SKM-1 (cell line): Measurements from ENCODE around the gene DNAJB4.
"Not testable (repeated sequence)": the region's sequence is repeated elsewhere in the genome, so short reads cannot be mapped to it uniquely, and the experiment has no call there.

Experiments used
- DNase-seq: peaks from one replicate; lab custom pipeline; 2025; ENCODE audit not compliant: unreplicated experiment; lab: John Stamatoyannopoulos, UW

Gene DNAJB4

GRCh38 chr1:78004719-78005447 is at the start of gene DNAJB4:
DNAJB4 (plus strand) TSS chr1:78004939; CDS start chr1:78005111, 172 bp downstream.
- DNase-seq: peak; percentile 96

GRCh38 chr1:77955709-77956108 is 49.0 kb upstream of the DNAJB4 start:
- no peak for DNase-seq

DNA sequence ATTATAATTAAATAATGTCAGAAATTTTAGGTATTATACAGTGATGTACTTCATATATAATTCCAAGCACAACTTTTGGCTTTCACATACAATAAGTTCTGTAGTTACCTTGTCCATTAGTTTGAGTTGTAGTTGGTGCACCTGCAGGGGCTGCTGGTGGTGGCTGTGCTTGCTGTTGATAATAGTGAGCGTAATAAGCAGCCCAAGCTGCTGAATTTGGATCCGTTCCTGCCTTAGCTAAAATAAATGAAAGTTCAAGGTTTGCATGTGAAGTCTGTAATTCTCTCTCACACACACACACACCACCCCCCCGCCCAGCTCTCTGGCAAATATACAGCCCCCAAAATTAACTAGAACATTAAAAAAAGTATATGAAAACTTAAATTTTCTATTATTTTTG is 48.3 kb upstream of the DNAJB4 start:
- no peak for DNase-seq

- DNase-seq: no peak
These were observed 46.3 kb upstream of the DNAJB4 start for GRCh38 chr1:77958391-77958790.

- DNase-seq: no peak
These were observed 45.9 kb upstream of the DNAJB4 start for GRCh38 chr1:77958850-77959249.

DNA sequence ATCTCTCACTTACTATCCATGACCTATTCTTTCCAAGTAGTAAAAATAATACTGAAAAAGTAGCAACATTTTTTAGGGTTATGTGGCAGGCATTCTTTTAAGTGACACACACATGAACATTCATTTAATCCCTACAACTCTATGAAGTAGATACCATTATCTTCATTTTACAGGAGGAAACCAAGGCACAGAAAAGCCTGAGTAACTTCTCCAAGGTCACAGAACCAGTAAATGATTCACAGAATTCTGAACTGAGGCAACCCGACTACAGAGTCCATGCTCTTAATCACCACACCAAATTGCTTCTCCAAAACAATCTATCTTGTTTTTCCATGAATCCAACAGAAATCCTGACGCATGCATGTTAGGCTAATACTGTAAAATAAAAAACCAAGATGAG is 43.3 kb upstream of the DNAJB4 start:
- no peak for DNase-seq

DNA sequence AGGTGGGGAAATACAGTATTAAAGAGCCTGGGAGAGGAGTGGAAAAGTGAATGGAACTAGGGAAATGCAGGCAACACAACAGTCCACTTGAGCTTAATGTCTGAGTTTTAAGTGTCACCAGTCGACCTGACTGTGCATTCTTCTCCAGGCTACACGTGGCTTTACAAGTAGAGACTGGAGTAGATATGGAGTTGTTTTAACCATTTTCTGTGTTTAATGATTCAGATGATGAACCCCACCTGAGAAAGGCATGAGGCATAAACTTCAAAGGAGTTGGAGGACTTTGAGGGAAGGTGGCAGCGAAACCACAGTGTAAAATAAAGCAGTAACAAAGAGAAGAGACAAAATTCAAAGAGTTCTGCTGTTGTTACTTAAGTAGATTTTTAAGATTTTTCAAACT is 38.4 kb upstream of the DNAJB4 start:
- no peak for DNase-seq

GRCh38 chr1:77970192-77970591 is 34.5 kb upstream of the DNAJB4 start:
- no peak for DNase-seq

DNA sequence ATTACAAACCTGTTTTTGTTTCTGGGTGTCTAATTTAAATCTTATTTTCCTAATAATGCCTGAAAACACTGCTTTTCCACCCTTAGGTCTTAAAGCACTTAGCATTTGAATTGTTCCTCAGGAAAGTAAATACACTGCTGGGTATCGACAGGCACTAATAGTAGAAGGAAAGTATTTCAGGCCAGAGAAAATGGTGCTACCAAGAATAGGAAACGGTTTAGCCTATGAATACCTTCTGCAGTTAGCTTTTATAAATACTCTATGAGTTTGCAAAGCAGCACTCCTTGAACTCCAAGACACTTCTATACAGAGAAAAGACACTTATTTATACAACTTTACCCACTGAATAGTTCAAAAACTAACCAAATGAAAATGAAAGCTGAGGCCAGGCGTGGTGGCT is 32.7 kb upstream of the DNAJB4 start:
- DNase-seq: no peak

GRCh38 chr1:77975386-77975785 is 29.4 kb upstream of the DNAJB4 start:
- no peak for DNase-seq

- DNase-seq: no peak
These were observed 28.8 kb upstream of the DNAJB4 start for GRCh38 chr1:77975907-77976306.

DNA sequence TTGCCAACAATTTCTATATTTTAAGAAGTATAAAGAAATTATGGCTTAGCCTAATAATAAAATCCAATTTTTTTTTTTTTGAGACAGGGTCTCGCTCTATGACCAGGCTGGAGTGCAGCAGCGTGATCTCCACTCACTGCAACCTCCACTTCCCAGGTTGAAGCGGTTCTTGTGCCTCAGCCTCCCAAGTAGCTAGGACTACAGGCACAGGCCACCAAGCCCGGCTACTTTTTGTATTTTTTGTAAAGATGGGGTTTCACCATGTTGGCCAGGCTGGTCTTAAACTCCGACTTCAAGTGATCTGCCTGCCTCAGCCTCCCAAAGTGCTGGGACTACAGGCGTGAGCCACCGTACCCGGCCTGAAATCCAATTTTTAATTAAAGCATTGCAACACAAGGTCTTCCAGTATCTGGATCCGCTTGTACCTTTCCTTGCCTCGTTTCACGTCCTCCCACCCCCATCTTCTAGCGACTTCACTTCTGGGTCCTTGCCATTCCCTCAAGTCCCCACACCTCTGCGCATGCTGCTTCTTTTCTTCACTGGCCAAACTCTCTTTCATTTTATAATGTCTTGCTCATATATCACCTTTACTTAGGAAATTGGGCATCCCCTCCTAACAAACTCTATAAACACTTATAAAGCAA is 28.2 kb upstream of the DNAJB4 start:
- no peak for DNase-seq

GRCh38 chr1:77977989-77978292 is 26.8 kb upstream of the DNAJB4 start:
- no peak for DNase-seq

DNA sequence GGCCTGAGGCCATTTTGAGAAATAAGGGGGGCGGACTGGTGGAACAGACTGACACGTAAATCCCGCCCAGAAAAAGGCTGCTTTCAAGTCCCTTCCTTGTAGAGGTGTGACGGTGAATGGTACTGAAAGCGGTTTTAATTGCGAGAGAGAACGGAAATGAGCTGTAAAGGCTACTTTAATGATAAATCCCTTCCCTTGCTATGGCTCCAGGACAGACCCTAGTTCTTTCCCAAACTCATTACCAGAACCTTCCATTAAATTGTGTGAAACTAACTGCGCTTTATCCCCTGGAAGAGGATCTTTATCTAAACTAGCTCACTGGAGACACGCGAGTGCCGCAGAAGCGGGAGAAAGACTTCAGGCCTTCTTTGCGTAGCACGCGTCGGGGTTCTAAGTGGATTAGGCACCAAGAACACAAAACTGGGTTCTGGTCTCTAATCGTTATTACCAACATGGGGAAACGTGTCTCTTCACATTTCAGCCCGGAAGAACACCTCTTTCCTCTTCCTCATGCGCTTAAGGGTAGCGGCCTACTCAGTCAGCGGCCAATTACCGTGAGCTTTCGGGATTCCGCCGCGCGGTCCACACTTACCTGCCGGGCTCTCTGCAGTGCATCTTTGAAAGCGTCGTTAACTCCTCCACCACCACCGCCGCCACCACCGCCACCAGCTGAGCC is 26.3 kb upstream of the DNAJB4 start:
- peak; percentile 59 for DNase-seq

GRCh38 chr1:77978969-77979876 is 25.5 kb upstream of the DNAJB4 start, which contains the start of gene FUBP1:
FUBP1 (minus strand) TSS chr1:77979072; CDS start chr1:77979004, 68 bp downstream.
- peak; percentile 99 for DNase-seq

- not testable (repeated sequence) for DNase-seq
These were observed 21.3 kb upstream of the DNAJB4 start for GRCh38 chr1:77983352-77983996.

DNA sequence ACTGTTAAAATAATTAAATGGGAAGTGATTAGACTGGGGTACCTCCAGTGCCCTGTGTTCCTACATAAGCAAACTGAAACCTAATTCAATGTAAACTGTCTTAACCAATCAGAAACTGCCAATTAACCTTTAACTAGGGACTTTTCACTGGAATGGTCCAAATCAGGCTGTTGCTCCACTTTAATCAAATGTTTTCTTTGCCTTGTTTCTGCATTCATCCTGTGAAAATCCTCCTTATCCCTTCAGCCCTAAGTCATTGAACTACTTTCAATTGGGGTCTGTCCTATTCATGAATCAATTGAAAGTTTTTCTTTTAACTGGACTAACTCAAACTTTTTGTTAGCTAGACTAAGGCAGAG is 20.8 kb upstream of the DNAJB4 start:
- no peak for DNase-seq

- DNase-seq: no peak
These were observed 20.1 kb upstream of the DNAJB4 start for GRCh38 chr1:77984629-77985028.

- no peak for DNase-seq
These were observed 17.9 kb upstream of the DNAJB4 start for GRCh38 chr1:77986810-77987209.

DNA sequence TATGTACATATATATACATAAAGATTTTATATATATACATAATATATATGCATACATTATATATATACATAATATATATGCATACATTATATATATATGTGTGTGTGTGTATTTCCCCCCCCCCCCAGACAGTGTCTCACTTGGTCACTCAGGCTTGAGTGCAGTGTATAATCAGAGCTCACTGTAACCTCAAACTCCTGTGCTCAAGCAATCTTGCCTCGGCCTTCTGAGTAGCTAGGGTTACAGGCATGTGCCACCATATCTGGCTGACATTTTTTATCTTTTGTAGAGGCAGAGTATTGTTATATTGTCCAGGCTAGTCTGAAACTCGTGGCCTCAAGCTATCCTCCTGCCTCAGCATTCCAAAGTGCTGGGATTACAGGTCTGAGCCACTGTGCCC is 16.8 kb upstream of the DNAJB4 start:
- DNase-seq: no peak

- no peak for DNase-seq
These were observed 15.0 kb upstream of the DNAJB4 start for GRCh38 chr1:77989744-77990143.
